IPS-15b (cell line): ENCODE results near the gene SLC9A1.

Experiments used
- H3K27me3 ChIP-seq: one replicate; pipeline ENCODE4 v1.6.1; 2013; ENCODE audit warnings: low read length; ENCODE audit not compliant: control insufficient read depth, insufficient read depth
- H3K36me3 ChIP-seq: one replicate; pipeline ENCODE4 v1.6.1; 2013; ENCODE audit warnings: low read length; ENCODE audit not compliant: control insufficient read depth, insufficient read depth
- H3K4me1 ChIP-seq: one replicate; pipeline ENCODE4 v1.6.1; 2013; ENCODE audit warnings: mild to moderate bottlenecking, low read length; ENCODE audit not compliant: control insufficient read depth, insufficient read depth
- H3K4me3 ChIP-seq: one replicate; pipeline ENCODE4 v1.5.1; 2013; ENCODE audit warnings: low read depth, low read length
- H3K9ac ChIP-seq: one replicate; pipeline ENCODE4 v1.6.1; 2013; ENCODE audit warnings: low read depth, mild to moderate bottlenecking, low read length
- H3K9me3 ChIP-seq: one replicate; pipeline ENCODE4 v1.6.1; 2013; ENCODE audit warnings: mild to moderate bottlenecking, low read length; ENCODE audit not compliant: control insufficient read depth, insufficient read depth

The SLC9A1 gene

GRCh38 chr1:27138927-27139326 lies 16.0 kb downstream of the SLC9A1 start:
- H3K9ac ChIP-seq: no peak overlapping the region
- no peaks in the 10 kb centered on the region for H3K9me3 ChIP-seq
- peaks cover 19% of the 10 kb centered on the region for H3K4me1 ChIP-seq
- no peak overlapping the region for H3K4me3 ChIP-seq
- no peaks in the 10 kb centered on the region for H3K27me3 ChIP-seq
- H3K36me3 ChIP-seq: no peaks in the 10 kb centered on the region

- Histone ChIP-seq H3K9me3 (no peaks in the 10 kb centered on the region), H3K4me1 (peaks cover 19% of the 10 kb centered on the region)
These were observed 16.6 kb downstream of the SLC9A1 start for GRCh38 chr1:27138368-27138767.

GRCh38 chr1:27137544-27138075 lies 17.3 kb downstream of the SLC9A1 start:
- Histone ChIP-seq H3K4me3 (no peak overlapping the region), H3K27me3 (no peaks in the 10 kb centered on the region), H3K36me3 (no peaks in the 10 kb centered on the region), H3K4me1 (peaks cover 19% of the 10 kb centered on the region), H3K9ac (no peak overlapping the region), H3K9me3 (no peaks in the 10 kb centered on the region)

More at GRCh38 chr1:27138368-27138767, 16.6 kb downstream of the SLC9A1 start:
- Histone ChIP-seq H3K4me3 (no peak overlapping the region), H3K27me3 (no peaks in the 10 kb centered on the region), H3K36me3 (no peaks in the 10 kb centered on the region), H3K9ac (no peak overlapping the region)

- peaks cover 16% of the 10 kb centered on the region for H3K4me1 ChIP-seq
- H3K9ac ChIP-seq: no peak overlapping the region
- no peaks in the 10 kb centered on the region for H3K27me3 ChIP-seq
- no peak overlapping the region for H3K4me3 ChIP-seq
- no peaks in the 10 kb centered on the region for H3K36me3 ChIP-seq
- no peaks in the 10 kb centered on the region for H3K9me3 ChIP-seq
These were observed 17.9 kb downstream of the SLC9A1 start for GRCh38 chr1:27136998-27137542.

- Histone ChIP-seq H3K27me3 (no peaks in the 10 kb centered on the region), H3K4me3 (no peak overlapping the region), H3K36me3 (no peaks in the 10 kb centered on the region), H3K9ac (no peak overlapping the region), H3K9me3 (no peaks in the 10 kb centered on the region), H3K4me1 (peaks cover 7% of the 10 kb centered on the region)
These were observed 18.7 kb downstream of the SLC9A1 start for GRCh38 chr1:27136236-27136551.

GRCh38 chr1:27135541-27136235 lies 19.2 kb downstream of the SLC9A1 start:
- peaks cover 6% of the 10 kb centered on the region for H3K4me1 ChIP-seq
- H3K36me3 ChIP-seq: no peaks in the 10 kb centered on the region
- H3K9ac ChIP-seq: no peak overlapping the region

GRCh38 chr1:27133991-27134390 lies 20.9 kb downstream of the SLC9A1 start:
- no peak overlapping the region for H3K4me3 ChIP-seq
- H3K27me3 ChIP-seq: no peaks in the 10 kb centered on the region
- H3K4me1 ChIP-seq: peaks cover 6% of the 10 kb centered on the region
- no peak overlapping the region for H3K9ac ChIP-seq
- H3K36me3 ChIP-seq: no peaks in the 10 kb centered on the region
- no peaks in the 10 kb centered on the region for H3K9me3 ChIP-seq

More at GRCh38 chr1:27135541-27136235, 19.2 kb downstream of the SLC9A1 start:
- no peaks in the 10 kb centered on the region for H3K9me3 ChIP-seq
- H3K4me3 ChIP-seq: no peak overlapping the region
- H3K27me3 ChIP-seq: no peaks in the 10 kb centered on the region

GRCh38 chr1:27133158-27133557 lies 21.8 kb downstream of the SLC9A1 start:
- Histone ChIP-seq H3K4me3 (no peak overlapping the region), H3K36me3 (no peaks in the 10 kb centered on the region), H3K4me1 (peaks cover 6% of the 10 kb centered on the region), H3K27me3 (no peaks in the 10 kb centered on the region), H3K9ac (no peak overlapping the region), H3K9me3 (no peaks in the 10 kb centered on the region)

- H3K36me3 ChIP-seq: no peaks in the 10 kb centered on the region
- no peak overlapping the region for H3K9ac ChIP-seq
- H3K4me3 ChIP-seq: no peak overlapping the region
- no peaks in the 10 kb centered on the region for H3K27me3 ChIP-seq
- H3K9me3 ChIP-seq: no peaks in the 10 kb centered on the region
- H3K4me1 ChIP-seq: peaks cover 6% of the 10 kb centered on the region
These were observed 22.3 kb downstream of the SLC9A1 start for GRCh38 chr1:27132624-27133023.

- Histone ChIP-seq H3K9me3 (no peaks in the 10 kb centered on the region), H3K27me3 (no peaks in the 10 kb centered on the region), H3K4me3 (no peak overlapping the region), H3K36me3 (no peaks in the 10 kb centered on the region), H3K9ac (no peak overlapping the region), H3K4me1 (peaks cover 2% of the 10 kb centered on the region)
These were observed 22.8 kb downstream of the SLC9A1 start for GRCh38 chr1:27132147-27132546.

- Histone ChIP-seq H3K4me1 (no peaks in the 10 kb centered on the region), H3K36me3 (no peaks in the 10 kb centered on the region), H3K9me3 (no peaks in the 10 kb centered on the region), H3K4me3 (no peak overlapping the region), H3K27me3 (no peaks in the 10 kb centered on the region), H3K9ac (no peak overlapping the region)
These were observed 24.1 kb downstream of the SLC9A1 start for GRCh38 chr1:27130798-27131197.

- H3K9ac ChIP-seq: no peak overlapping the region
- no peaks in the 10 kb centered on the region for H3K9me3 ChIP-seq
- H3K4me3 ChIP-seq: no peak overlapping the region
- H3K27me3 ChIP-seq: no peaks in the 10 kb centered on the region
- H3K4me1 ChIP-seq: no peaks in the 10 kb centered on the region
- no peaks in the 10 kb centered on the region for H3K36me3 ChIP-seq
These were observed 25.7 kb downstream of the SLC9A1 start for GRCh38 chr1:27129225-27129624.
